Hematopoietic multipotent progenitor cell (in vitro differentiated cells): Measurements from ENCODE around the gene HJV. TPM values are rescaled to one million over a fixed set of nuclear protein-coding genes. Genes with fewer than 3 reads are reported as not detected.

Source experiments
- DNase-seq, 3 donors: peaks; one replicate each; pipeline ENCODE4 v3.0.0-alpha.2; 2011 to 2015; ENCODE audit warnings: low read depth in 2 of 3, low spot score in 2 of 3
- total RNA-seq: library from RNA; depleted of rRNA; stranded (reverse); fragments of >200 nt; gene quantifications from one replicate; pipeline ENCODE4 v1.2.3, GENCODE V29; 2012

The HJV gene
- total RNA-seq, 1 donor = not detected

DNA sequence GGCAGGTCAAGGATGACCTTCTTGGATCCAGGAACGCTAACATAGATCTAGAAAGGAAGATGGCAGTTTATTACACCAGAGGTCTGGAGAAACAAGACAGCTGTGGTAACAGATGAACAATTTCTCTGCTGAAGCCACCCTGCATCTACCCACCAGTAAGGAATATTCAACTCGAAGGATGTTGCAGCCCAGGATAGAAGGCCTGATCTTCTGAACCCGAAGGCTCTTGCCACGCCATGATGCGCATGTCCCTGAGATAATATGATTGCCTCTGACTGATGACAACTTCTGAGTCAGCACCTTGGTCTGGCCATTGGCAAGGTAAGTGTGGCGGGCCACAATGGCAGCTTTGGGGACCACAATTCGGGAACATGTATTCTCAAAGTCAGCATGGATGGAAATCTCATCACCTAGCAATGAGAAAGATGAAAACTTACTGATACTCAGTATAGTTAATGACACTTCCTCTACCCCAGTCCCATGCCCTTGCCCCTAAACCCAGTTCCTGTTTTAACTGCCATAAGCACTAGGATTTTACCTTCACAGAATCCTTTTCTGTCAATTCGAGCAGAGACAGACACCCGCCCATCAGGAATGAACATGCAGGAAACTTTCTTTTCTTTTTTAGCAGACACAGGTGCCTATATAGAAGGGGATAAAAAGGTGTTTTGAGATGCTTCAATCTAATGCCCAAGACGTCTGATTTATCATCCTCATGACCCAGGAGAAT lies 27.0 kb downstream of the HJV start:
- no peak for DNase-seq

- no peak for DNase-seq
Measured at GRCh38 chr1:145993618-145994390, 27.7 kb downstream of the HJV start.

GRCh38 chr1:145992958-145993617 lies 28.4 kb downstream of the HJV start:
- DNase-seq = no peak

- no peak for DNase-seq
Measured at GRCh38 chr1:145992502-145992936, 29.0 kb downstream of the HJV start.

GRCh38 chr1:145991735-145992412 lies 29.7 kb downstream of the HJV start:
- DNase-seq = no peak

DNA sequence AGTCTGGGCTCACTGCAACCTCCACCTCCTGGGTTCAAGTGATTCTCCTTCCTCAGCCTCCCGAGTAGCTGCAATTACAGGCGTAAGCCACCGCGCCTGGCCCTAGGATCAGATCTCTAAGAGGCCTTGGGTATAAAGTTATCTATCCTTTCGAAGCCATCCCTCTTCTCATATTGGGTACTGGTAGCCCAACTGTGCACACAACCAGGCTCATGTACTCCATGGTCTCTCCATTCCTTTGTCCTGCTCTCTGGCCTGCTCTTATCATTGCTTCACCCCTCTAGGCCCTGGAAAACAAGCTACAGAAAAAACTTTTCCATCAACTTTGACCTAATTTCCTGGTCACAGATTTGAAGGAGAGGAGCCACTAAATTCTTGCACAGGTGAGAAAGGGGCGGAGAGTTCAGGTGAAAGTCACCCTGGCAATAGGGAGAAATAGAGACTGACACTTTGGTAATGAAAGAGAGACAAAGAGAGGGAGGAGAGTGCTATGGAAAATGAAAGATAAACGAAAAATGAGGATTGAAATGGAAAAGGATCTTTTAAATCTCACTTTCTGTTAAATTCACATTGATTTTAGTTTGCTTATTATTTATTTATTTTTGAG lies 31.2 kb downstream of the HJV start:
- DNase-seq = no peak

DNA sequence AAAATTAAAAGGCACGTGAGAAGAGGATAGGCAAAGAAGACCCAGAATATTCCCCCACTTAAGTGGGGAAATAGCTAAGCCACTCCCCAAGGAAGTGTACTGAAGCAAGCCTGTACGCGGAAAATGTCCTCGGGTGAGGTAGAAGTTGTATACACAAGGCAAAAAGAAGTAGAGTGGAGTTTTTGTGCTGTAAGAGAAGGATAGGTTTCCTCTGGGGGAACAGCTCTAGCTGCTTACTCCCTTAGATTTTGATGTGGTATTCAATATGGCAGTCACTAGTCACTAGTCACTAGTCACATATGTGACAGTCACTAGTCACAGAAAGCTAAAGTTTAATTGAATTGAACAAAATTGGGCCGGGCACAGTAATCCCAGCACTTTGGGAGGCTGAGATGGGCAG lies 32.8 kb downstream of the HJV start:
- no peak for DNase-seq

- DNase-seq = no peak
Measured at GRCh38 chr1:145987926-145988325, 33.6 kb downstream of the HJV start.

- DNase-seq = no peak
Measured at GRCh38 chr1:145986551-145986950, 35.0 kb downstream of the HJV start.

DNA sequence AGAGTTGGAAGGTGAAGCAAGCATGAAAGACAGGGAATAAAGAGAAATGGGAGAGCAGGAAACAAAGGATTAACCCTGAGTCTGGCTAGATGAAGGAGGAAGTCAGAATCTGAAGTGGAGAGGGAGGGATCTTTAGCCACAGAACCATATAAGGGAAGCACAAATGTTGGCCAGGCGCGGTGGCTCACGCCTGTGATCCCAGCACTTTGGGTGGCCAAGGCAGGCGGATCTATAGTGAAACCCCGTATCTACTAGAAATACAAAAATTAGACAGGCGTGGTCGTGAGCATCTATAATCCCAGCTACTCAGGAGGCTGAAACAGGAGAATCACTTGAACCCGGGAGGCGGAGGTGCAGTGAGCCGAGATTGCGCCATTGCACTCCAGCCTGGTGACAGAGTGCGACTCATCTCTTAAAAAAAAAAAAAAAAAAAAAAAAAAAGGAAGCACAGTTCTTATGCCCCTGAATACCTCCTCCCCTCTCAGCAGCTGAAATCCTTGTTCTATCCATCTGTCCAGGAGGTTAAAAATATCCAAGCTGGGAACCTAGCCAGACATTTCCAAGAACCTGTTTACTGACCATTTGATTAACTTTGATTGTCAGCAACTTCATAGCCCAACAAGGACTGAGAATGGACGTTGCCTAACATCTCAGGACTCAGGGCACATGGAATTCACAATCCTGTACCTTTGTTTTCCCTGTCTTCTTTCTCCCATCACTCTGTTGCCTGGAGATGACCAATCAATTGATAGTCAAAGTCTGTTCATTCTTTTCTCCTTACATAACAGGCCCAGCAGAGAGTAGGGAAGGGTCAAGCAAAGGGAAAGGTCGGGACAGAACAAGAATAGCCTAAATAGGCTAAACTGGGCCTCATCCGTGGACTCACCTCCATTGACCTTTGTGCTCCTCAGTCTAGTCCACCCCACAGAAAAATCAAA lies 35.8 kb downstream of the HJV start:
- DNase-seq = no peak

- DNase-seq = no peak
Measured at GRCh38 chr1:145985129-145985501, 36.4 kb downstream of the HJV start.

- DNase-seq = no peak
Measured at GRCh38 chr1:145983960-145984830, 37.3 kb downstream of the HJV start.

- DNase-seq = no peak
Measured at GRCh38 chr1:145983206-145983675, 38.3 kb downstream of the HJV start.

DNA sequence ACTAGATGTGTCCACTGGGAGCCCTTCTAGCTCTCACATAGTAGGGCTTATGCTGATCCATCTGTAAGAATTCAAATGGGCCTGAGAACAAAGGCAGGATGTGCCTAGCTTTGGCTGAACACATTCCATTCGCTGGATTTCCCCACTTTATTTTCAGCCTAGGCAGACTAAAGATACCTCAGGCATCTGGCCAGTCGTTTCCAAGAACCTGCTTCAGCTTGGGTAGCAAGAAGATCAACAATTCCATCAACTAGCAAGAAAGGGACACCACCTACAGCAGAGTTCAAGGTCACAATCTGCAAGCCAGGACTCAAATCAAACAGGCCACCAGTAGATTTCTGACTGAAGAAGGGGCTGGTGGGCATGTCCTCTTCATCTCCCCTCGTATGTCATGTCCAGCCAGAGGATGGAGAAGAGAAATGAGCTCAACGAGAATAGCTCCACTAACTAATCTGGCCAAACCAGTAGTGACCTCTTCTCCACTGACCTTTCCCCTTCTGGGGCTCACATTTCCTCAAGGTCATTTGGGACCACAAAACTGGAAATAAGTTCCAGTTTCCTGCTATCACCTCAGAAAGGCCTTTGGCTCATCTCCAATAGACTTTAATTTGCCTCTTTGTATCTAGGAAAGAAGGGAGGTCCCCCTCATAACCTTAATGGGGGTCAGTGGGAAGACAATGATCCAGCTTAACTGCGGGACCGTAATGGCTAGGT lies 39.4 kb downstream of the HJV start:
- no peak for DNase-seq

DNA sequence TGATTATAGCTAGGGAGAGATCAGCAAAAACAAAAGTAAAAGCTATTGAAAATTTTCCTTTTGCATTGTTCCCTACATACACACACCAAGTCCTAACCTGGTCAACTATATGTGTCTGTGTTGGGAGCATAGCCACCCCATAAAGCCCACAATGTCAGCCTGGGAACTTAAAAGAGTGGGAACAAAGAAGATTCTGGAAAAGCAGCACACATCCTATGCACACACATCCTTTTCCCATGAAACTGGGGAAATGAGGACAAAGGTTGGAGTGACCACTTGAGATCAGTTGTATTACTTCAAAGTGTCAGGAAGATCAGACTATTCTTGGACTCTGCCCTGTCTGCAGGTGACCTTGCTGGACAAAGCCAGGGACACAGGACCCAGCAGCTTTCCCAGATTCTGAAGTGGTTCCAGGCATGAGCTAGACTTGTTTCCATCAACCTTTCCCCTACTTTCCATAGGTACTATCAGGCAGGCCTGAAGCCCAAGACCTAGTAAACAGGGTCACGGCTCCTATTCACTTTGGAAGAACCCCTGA lies 41.0 kb downstream of the HJV start:
- DNase-seq = no peak

DNA sequence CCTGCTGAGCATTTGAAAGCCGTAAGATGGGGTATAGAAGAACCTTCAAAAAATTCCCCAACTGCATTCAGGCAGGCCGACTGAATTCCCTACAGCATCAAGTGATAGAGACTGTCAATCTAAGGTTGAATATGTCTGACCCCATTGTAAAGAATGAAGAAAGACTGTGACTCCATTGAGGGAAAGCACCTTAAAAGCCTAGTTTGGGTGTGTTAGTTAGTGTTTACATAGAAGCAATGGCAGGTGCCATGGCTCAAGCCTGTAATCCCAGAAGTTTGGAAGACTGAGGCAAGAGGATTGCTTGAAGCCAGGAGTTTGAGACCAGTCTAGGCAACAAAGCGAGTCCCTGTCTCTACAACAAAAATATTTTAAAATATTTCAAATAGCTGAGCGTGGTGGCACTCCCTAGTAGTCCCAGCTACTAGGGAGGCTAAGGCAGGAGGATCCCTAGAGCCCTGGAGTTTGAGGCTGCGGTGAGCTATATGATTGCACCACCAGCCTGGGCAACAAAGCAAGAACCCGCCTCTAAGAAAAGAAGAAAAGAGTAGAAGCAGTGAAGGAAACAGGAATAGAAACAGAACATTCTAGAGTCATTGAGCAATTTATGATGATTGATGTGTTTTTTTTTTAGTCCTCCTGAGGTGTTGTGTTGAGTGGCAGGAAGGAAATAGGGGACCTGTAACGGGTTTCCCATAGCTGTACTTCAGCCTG lies 41.6 kb downstream of the HJV start:
- DNase-seq = peak in 1 of 3 donors; percentile 53
